Mesothelial cell of epicardium (in vitro differentiated cells): ENCODE data around the gene KRT20. TPM values are rescaled to one million over a fixed set of nuclear protein-coding genes. Genes with fewer than 3 reads are reported as not detected.

Experiments
- DNase-seq, 2 experiments: peaks; one replicate each; pipeline ENCODE4 v3.0.0; 2021; ENCODE audit warnings: low spot score in 2 of 2; ENCODE audit not compliant: unreplicated experiment in 2 of 2
- H3K27ac Mint-ChIP-seq: 2 replicates; pipeline ENCODE4 v1.8.0; 2021; ENCODE audit warnings: mixed read lengths
- H3K27me3 Mint-ChIP-seq: 2 replicates; pipeline ENCODE4 v1.8.0; 2021; ENCODE audit warnings: low read depth, mixed read lengths
- H3K36me3 Mint-ChIP-seq: 2 replicates; pipeline ENCODE4 v1.8.0; 2021; ENCODE audit warnings: mixed read lengths
- H3K4me1 Mint-ChIP-seq: 2 replicates; pipeline ENCODE4 v1.8.0; 2021; ENCODE audit warnings: mixed read lengths
- H3K4me3 Mint-ChIP-seq: 2 replicates; pipeline ENCODE4 v1.8.0; 2021; ENCODE audit warnings: mild to moderate bottlenecking, moderate library complexity, mixed read lengths
- H3K9me3 Mint-ChIP-seq: 2 replicates; pipeline ENCODE4 v1.8.0; 2021; ENCODE audit warnings: mixed read lengths
- CTCF ChIP-seq: fragments of 200-600 bp; sonication (generic); IDR thresholded peaks from one replicate; pipeline ENCODE4 v1.5.0; 2021; ENCODE audit warnings: antibody characterized with exemption; ENCODE audit not compliant: unreplicated experiment
- total RNA-seq: library from RNA; stranded (reverse); gene quantifications from 3 replicates; pipeline ENCODE4 v1.2.1, GENCODE V29; 2021

The KRT20 gene
- total RNA-seq, 1 donor from 2014 or later, result not detected

GRCh38 chr17:40896916-40897455 lies 11.9 kb upstream of the KRT20 start:
- Mint-ChIP-seq H3K27me3 (peaks cover 24% of the 10 kb centered on the region), H3K4me3 (no peak overlapping the region), H3K9me3 (no peaks in the 10 kb centered on the region), H3K4me1 (peaks cover 6% of the 10 kb centered on the region), H3K36me3 (no peaks in the 10 kb centered on the region), H3K27ac (no peak overlapping the region)
- TF ChIP-seq CTCF, result no peak
- no peak for DNase-seq

GRCh38 chr17:40895106-40895730 lies 10.2 kb upstream of the KRT20 start:
- Mint-ChIP-seq H3K9me3 (no peaks in the 10 kb centered on the region), H3K36me3 (no peaks in the 10 kb centered on the region), H3K27ac (no peak overlapping the region), H3K4me1 (peaks cover 6% of the 10 kb centered on the region), H3K4me3 (no peak overlapping the region), H3K27me3 (peaks cover 24% of the 10 kb centered on the region)
- no peak for TF ChIP-seq CTCF
- DNase-seq, result no peak

- Mint-ChIP-seq H3K4me3 (no peak overlapping the region), H3K4me1 (no peaks in the 10 kb centered on the region), H3K9me3 (no peaks in the 10 kb centered on the region), H3K27ac (no peak overlapping the region), H3K27me3 (peaks cover 37% of the 10 kb centered on the region), H3K36me3 (no peaks in the 10 kb centered on the region)
- no peak for DNase-seq
- no peak for TF ChIP-seq CTCF
Observed at GRCh38 chr17:40888196-40888720, 3.2 kb upstream of the KRT20 start.

- Mint-ChIP-seq H3K27me3 (peaks cover 31% of the 10 kb centered on the region), H3K27ac (no peak overlapping the region), H3K36me3 (no peaks in the 10 kb centered on the region), H3K4me1 (no peaks in the 10 kb centered on the region), H3K4me3 (no peak overlapping the region), H3K9me3 (no peaks in the 10 kb centered on the region)
- no peak for DNase-seq
- no peak for TF ChIP-seq CTCF
Observed at GRCh38 chr17:40886090-40886489, 1.0 kb upstream of the KRT20 start.

- no peak for TF ChIP-seq CTCF
- Mint-ChIP-seq H3K9me3 (no peaks in the 10 kb centered on the region), H3K36me3 (no peaks in the 10 kb centered on the region), H3K27ac (no peak overlapping the region), H3K4me1 (peaks cover 5% of the 10 kb centered on the region), H3K27me3 (peaks cover 22% of the 10 kb centered on the region), H3K4me3 (no peak overlapping the region)
- no peak for DNase-seq
Observed at GRCh38 chr17:40883626-40884334, 1.3 kb downstream of the KRT20 start.
